PC-9 (cell line): ENCODE data around the gene LRRC63.

Experiments used
- CTCF ChIP-seq: fragments of 200-600 bp; sonication (generic); conservative IDR thresholded peaks from 2 replicates; pipeline ENCODE4 v1.6.1; 2017; ENCODE audit warnings: mixed run types, antibody characterized with exemption, mild to moderate bottlenecking, moderate library complexity
- EZH2 ChIP-seq: fragments of 200-600 bp; sonication (generic); IDR thresholded peaks from 2 replicates; pipeline ENCODE4 v1.8.0; 2017; ENCODE audit warnings: antibody characterized with exemption, low read depth

GRCh38 chr13:46168341-46168740, 43.4 kb upstream of the LRRC63 start:
- TF ChIP-seq CTCF, result no peak
- TF ChIP-seq EZH2, result no peak
